ENCODE measurements around the gene ACAP2.

- no peak for TF ChIP-seq CTCF (conservative IDR thresholded peaks at IDR 0.05)
- no peak for TF ChIP-seq ZFX (IDR thresholded peaks at IDR 0.05)
Observed at GRCh38 chr3:195261925-195262324, 180.9 kb downstream of the ACAP2 start.
